Epithelial cell of esophagus (primary cell): Measurements from ENCODE around the gene CD82.

Experiments
- DNase-seq: peaks from one replicate; pipeline ENCODE4 v3.0.0; 2010; ENCODE audit warnings: low read depth
- H3K4me3 ChIP-seq: 2 replicates; pipeline ENCODE4 v1.5.1; 2011; ENCODE audit warnings: mild to moderate bottlenecking, low read length, control low read depth
- TF ChIP-seq, protein P1 (sequence below): IDR thresholded peaks from 2 replicates; pipeline ENCODE4 v1.5.1; 2011; ENCODE audit warnings: low read depth, mild to moderate bottlenecking, low read length, control low read depth, inconsistent platforms; ENCODE audit not compliant: insufficient read depth; ENCODE audit errors: missing control alignments

The CD82 gene

DNA sequence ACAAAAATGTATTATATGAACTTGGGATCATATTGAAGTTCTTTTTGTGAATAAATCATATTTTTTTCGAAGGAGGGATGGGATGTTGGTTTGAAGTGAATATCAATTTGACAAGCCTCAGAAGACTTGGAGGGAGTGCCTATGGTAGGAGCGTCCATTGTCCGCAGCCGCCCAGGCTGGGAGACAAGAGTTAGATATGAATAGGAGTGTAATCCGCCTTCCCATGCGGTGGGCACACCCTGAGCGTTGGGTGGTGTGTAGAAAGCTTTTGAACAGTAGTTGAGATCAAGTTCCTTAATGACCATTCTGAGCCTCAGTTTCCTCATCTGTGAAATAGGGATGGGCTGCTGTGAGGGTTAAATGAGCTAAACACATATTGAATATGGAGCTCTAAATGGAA, 7.0 kb downstream of the CD82 start:
- H3K4me3 ChIP-seq, result no peak overlapping the region
- no peak for DNase-seq
- TF ChIP-seq, protein P1, sequence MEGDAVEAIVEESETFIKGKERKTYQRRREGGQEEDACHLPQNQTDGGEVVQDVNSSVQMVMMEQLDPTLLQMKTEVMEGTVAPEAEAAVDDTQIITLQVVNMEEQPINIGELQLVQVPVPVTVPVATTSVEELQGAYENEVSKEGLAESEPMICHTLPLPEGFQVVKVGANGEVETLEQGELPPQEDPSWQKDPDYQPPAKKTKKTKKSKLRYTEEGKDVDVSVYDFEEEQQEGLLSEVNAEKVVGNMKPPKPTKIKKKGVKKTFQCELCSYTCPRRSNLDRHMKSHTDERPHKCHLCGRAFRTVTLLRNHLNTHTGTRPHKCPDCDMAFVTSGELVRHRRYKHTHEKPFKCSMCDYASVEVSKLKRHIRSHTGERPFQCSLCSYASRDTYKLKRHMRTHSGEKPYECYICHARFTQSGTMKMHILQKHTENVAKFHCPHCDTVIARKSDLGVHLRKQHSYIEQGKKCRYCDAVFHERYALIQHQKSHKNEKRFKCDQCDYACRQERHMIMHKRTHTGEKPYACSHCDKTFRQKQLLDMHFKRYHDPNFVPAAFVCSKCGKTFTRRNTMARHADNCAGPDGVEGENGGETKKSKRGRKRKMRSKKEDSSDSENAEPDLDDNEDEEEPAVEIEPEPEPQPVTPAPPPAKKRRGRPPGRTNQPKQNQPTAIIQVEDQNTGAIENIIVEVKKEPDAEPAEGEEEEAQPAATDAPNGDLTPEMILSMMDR, result no peak

DNA sequence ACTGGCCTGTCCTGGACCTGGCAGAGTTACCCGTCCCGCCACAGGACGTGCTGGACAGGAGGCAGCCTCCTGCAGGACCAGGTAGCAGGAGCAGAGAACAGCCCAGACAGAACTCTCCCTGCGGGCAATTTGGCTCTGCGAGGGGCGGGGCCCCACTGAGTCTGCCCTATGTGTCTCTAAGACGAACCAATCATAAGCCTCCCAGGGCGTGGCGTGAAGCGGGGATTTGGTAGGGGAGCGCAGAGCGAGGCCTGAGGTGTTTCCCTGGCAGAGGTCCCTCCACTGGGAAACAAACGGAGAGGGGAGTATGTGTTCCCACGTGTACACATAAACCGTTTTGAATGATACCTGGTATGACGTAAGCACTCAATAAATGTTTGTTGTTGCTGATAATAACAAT, 7.4 kb downstream of the CD82 start:
- no peak overlapping the region for H3K4me3 ChIP-seq
- peak; percentile 67 for DNase-seq
- TF ChIP-seq, protein P1, result no peak

DNA sequence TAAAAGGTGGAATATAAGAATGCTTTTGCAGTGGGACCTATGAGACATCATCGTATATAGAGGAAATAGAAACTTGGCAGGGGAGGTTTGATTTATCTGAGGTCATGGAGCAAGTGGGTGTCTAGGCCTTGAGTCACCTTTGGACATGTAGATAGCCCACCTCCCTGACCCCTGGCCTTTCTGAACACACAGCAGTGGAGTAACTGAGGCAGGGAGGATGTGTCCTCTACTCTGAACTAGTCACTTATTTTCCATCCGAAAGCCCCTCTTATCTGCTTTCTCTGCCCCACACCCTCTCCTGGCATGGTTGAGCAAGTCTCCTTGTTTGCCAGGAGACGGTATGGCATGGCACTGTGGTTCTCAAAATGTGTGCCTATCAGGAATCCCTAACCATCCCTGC, 7.9 kb downstream of the CD82 start:
- H3K4me3 ChIP-seq, result no peak overlapping the region
- TF ChIP-seq, protein P1, result no peak
- peak; percentile 31 for DNase-seq

DNA sequence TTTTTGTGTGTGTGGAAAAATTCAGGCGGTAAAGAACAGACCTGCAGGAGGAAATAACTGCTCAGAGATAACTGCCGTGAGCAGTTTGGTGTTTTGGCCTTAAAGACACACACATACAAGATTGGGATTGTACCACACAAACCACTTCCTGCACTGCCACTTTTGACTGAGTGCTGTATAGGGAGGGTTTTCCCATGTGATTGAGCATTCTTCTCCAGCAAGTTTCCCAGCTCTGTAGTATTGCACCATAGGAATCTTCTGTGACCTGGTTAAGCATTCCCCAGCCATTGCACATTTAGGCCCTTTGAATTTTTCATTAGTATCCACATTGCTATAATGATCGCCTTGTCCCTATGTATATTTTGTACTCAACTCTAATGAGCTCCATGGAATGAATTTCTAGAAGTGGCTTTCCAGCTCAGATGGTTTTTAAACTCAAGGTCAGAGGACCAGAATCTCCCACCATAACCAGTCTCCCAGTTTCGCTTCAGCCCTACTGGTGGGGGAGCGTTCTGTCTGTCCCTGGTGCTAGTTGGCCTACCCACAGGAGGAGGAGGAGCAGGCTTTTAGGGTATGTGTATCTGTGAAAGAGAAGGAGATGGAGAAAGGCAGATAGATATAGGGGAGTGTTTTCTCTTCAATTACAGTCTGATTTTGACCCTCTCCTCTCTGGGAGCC, 9.3 kb downstream of the CD82 start:
- H3K4me3 ChIP-seq, result no peak overlapping the region
- DNase-seq, result peak; percentile 97
- TF ChIP-seq, protein P1, result no peak

DNA sequence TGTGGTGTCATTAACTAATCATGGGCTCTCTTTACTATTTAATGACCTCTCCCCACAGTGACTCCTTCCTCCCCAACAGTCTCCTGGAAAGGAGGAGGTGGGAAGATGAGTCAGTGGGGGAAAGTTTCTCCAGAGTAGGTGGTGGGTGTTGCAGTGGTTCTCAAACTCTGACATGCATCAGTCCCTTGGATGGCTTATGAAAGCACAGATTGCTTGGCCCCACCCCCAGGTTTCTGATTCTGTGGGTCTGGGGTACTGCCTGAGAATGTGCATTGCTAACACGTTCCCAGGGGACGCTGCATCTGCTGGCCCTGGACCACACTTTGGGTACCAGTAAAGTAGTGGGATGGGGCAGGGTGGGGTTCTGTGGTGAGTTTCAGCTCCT, 9.8 kb downstream of the CD82 start:
- TF ChIP-seq, protein P1, result no peak
- peak; percentile 83 for DNase-seq
- no peak overlapping the region for H3K4me3 ChIP-seq

DNA sequence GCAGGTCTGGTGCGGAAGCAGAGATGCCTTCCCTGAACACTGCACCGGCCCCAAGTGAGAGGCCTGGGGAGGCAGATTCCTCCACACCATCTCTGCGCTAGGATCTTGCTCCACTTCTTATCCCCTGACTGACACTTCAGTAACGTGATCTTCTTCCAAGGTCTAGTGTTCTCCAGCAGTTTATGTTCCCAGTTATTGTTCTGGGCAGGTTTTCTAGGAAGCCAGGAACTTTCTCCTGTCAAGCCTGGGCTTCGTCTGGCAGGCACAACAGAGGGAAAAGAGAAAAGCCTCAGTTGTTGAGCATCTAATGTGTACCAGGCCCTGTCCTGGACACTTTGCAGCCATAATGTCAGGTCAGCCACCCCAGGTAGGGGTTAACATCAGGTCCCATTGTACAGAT, 10.5 kb downstream of the CD82 start:
- DNase-seq, result no peak
- TF ChIP-seq, protein P1, result no peak
- no peak overlapping the region for H3K4me3 ChIP-seq

DNA sequence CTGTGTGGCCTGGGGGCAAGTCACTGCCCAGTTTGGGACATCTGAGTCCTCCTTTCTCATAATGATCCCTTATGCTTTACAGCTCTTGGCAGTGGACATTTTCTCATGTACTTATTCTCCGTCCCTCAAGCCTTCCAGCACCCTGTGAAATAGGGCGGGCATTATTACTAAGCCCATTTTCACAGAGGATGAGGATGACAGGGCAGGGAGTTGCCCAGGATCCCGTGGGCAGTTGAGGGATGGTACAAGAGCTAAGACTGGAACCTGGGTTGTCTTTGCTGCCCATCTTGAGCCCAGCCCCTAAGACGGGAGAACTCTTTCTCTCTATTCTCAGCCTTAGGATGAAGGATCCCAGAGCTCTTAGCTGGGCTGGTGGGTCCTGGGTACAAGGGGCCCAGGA, 11.2 kb downstream of the CD82 start:
- DNase-seq, result peak; percentile 57
- no peak overlapping the region for H3K4me3 ChIP-seq
- TF ChIP-seq, protein P1, result no peak
